ENCODE data around the gene AP1B1.
"Not testable (repeated sequence)": the region's sequence is repeated elsewhere in the genome, so short reads cannot be mapped to it uniquely, and the experiment has no call there.

Gene AP1B1

DNA sequence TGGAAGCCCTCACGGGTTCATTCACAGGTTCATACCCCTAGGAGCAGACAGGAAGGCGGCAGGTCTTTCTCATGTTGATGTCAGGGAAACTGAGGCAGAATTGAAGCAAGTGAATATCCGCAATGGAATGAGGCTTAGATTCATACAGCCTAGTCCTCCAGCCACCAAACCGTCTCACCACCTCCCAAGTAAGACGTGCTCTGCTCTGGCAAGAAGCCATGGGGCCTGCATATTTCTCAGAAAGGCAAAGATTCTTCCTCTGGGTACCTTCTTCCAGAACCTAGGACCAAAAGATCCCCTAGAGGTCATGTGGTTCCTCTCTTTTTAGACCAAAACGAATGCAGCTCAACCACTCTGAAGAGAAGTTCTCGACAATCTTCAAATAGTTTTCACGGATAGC lies 1.7 kb downstream of the AP1B1 start:
- no peak for DNase-seq (ENCODE audit: low read depth)

GRCh38 chr22:29385748-29386147 lies 2.6 kb downstream of the AP1B1 start:
- DNase-seq (ENCODE audit: low read depth), result no peak

- no peak for DNase-seq (ENCODE audit: low read depth)
These were observed 3.1 kb downstream of the AP1B1 start for GRCh38 chr22:29385151-29385704.

- no peak for DNase-seq (ENCODE audit: low read depth)
These were observed 4.6 kb downstream of the AP1B1 start for GRCh38 chr22:29383740-29384139.

DNA sequence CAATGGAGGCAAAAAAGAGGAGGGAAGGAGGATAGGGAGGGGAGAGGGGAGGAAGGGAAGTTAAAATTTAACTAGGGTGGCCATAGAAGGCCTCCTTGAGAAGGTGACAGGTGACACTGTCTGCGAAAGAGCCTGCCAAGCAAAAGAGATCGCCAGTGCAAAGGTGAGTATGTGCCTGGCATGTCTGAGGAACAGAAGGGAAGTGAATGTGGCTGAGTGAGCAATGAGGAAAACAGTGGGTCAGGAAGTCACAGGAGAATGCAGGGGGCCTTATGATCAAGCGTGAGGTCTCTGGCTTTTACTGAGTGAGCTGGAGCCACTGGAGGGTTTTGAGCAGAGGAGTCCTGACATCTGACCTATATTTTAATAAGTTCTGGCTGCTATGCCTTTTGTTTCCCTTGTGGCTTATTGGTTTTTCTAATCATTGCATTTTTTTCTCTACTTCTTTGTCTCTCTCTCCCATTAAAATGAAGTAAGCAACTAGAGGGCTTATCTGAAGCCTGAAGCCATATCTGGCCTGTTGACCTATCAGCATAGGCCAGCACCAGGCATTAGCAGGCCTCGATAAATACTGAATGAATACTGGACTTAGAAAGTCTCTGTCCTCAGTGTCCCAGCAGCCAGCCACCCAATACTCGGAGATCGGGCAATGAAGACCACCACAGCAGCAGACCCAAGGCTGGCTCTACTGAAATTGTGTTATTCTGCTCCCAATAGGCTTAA lies 5.6 kb downstream of the AP1B1 start:
- DNase-seq (ENCODE audit: low read depth), result no peak

DNA sequence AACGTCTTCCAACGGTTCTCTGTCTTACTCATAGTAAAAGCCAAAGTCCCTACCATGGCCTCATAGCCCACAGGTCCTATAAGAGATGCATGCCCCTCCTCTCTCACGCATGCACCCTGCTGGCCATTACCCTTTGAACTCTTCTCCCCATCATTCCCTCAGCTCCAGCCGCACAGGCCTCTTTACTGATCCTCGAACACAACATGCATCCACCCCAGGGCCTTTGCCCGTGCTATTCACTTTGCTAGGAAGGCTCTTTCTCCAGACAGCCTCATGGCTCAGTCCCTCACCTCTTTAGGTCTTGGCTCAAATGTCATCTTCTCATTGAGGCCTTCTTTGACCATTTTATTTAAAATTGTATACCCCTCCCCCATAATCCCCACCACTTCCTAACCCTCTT lies 7.5 kb downstream of the AP1B1 start:
- DNase-seq (ENCODE audit: low read depth), result no peak

DNA sequence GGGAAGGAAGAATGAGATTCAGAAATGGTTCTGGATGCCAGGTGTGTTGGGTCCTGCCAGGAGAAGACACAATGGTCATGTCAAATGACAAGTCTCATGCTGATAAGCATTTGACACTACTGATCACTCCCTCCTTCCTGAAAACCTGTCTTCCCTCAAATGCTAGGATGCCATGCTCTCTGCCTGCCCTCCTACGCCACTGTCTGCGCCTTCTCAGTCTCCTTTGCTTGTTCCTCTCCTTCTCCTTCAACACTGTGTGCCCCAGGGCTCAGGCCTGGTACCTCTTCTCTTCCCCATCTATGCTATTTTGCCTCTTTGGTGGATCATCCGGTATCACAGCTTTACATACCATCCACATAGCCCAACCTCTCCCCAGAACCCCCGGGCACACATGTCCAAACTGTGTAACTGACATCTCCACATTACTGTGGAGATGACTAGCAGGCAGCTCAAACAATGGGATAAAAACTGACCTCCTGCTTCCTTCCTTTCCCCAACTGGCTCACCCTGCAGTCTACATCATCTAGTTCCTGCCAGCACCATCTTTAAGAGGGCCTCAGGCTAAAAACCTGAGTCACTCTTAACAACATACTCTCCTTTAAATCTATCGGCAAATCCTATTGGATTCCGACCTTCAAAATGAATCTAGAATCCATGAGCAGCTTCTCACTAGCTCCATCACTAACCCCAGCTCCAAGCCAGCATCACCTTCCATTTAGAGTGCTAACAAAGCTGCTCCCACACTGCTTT lies 8.2 kb downstream of the AP1B1 start:
- no peak for DNase-seq (ENCODE audit: low read depth)

- DNase-seq (ENCODE audit: low read depth), result no peak
These were observed 9.1 kb downstream of the AP1B1 start for GRCh38 chr22:29379258-29379657.

DNA sequence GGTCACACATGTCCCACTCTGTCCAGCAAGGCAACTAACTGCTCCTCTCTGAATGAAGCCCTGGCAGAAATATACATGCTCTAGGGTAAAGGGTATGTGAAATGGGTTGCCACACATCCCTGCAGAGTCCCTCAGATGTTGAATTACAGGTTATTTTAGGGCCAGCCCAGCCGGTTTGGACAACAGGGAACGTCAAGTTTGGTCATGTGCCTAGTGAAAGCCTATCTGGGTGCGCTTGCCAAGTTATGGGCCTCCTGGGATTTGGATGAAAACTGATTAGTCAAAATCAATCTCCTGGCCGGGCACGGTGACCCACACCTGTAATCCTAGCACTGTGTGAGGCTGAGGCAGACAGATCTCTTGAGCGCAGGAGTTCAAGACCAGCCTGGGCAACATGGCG lies 10.4 kb downstream of the AP1B1 start:
- no peak for DNase-seq (ENCODE audit: low read depth)

DNA sequence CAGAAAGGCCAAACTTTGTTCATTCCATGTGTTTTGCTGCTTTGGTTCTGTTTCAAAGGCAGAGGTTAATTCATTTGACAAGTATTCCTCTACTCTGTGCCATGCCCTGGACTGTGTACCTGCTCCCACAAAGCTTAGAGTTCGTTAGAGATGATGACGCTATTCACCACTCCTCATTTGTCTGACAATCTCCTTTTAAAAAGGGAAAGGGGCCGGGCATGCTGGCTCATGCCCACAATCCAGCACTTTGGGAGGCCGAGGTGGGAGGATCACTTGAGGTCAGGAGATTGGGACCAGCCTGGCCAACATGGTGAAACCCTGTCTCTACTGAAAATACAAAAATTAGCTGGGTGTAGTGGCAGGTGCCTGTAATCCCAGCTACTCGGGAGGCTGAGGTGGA lies 11.7 kb downstream of the AP1B1 start:
- not testable (repeated sequence) for DNase-seq (ENCODE audit: low read depth)

GRCh38 chr22:29375398-29376076 lies 12.8 kb downstream of the AP1B1 start:
- DNase-seq (ENCODE audit: low read depth), result no peak

GRCh38 chr22:29374806-29375205 lies 13.6 kb downstream of the AP1B1 start:
- DNase-seq (ENCODE audit: low read depth), result not testable (repeated sequence)

- no peak for DNase-seq (ENCODE audit: low read depth)
These were observed 14.0 kb downstream of the AP1B1 start for GRCh38 chr22:29374401-29374800.

DNA sequence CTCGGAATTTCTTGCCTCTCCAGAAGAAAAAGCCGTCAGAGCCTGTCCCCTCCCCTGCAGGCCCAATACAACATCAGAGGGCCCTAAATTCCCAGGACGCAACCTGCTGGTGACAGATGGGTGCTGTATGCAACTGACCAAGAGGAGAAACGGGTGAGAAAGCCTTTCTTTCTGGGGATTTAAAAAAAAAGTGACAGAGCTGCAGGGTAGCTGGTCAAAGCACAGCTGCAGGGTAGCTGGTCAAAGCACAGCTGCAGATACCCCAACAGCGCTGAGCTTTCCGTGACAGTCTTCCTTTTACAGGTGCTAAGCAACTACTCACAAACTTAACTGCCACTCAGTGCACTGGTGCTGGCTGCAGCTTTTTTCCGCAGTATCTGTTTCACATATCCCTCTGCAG lies 17.8 kb downstream of the AP1B1 start:
- no peak for DNase-seq (ENCODE audit: low read depth)

- DNase-seq (ENCODE audit: low read depth), result no peak
These were observed 18.9 kb downstream of the AP1B1 start for GRCh38 chr22:29369460-29369859.

DNA sequence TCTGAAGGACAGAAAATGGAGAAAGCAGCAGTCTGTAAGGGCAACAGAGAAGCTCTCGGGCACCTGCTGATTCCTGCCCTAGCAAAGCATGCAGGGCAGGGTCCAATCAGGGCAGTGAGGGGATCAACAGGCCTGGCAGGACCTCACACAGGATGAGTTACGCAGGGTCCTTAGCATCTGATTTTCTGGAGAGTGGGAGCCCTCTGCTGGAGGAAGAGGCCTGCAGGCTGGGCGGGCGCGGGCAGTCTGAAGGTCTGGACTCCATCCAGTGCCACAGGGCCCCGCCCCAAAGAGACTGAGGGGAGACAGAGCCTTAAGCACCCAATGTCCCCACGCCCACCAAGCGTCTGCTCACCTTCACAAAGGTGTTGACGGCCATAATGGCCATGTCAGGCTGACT lies 28.9 kb downstream of the AP1B1 start:
- DNase-seq (ENCODE audit: low read depth), result no peak

DNA sequence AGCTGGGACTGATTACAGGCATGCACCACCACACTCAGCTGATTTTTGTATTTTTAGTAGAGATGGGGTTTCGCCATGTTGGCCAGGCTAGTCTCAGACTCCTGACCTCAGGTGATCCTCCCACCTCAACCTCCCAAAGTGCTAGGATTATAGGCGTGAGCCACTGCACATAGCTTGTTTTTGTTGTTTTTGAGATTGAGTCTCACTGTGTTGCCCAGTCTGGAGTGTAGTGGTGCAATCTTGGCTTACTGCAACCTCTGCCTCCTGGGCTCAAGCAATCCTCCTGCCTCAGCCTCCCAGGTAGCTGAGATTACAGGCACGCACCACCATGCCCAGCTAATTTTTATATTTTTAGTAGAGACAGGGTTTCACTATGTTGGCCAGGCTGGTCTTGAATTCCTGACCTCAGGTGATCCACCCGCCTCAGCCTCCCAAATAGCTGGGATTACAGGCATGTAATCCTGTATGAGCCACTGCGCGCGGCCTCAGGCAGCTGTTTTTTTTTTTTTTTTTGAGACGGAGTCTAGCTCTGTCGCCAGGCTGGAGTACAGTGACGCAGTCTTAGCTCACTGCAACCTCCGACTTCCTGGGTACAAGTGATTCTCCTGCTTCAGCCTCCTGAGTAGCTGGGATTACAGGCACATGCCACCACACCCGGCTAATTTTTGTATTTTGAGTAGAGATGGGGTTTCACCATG lies 31.0 kb downstream of the AP1B1 start:
- DNase-seq (ENCODE audit: low read depth), result not testable (repeated sequence)

- DNase-seq (ENCODE audit: low read depth), result no peak
These were observed 34.5 kb downstream of the AP1B1 start for GRCh38 chr22:29353860-29354259.

- DNase-seq (ENCODE audit: low read depth), result no peak
These were observed 35.1 kb downstream of the AP1B1 start for GRCh38 chr22:29353286-29353685.

GRCh38 chr22:29352778-29353177 lies 35.6 kb downstream of the AP1B1 start:
- DNase-seq (ENCODE audit: low read depth), result no peak

- DNase-seq (ENCODE audit: low read depth), result no peak
These were observed 36.5 kb downstream of the AP1B1 start for GRCh38 chr22:29351891-29352290.

GRCh38 chr22:29351042-29351441 lies 37.3 kb downstream of the AP1B1 start:
- DNase-seq (ENCODE audit: low read depth), result no peak

Measured in activated gamma-delta T cell treated with anti-CD3 and anti-CD28 coated beads, Interleukin-2, amount 50 U/mL, for 16 hours (primary cell).